A673 (cell line): Measurements from ENCODE around the gene TPK1. TPM values are rescaled to one million over a fixed set of nuclear protein-coding genes. Genes with fewer than 3 reads are reported as not detected.

Experiments used
- BruUV-seq: library from RNA; stranded (reverse); fragments of 400-500 nt; replicated peaks from 2 replicates; lab custom pipeline; 2021; lab: Mats Ljungman, UMichigan
- CTCF ChIA-PET: fragments of 300-600 bp; sonication (Branson Sonifier 250); formaldehyde crosslinking; loops from one replicate; lab custom pipeline; 2022; ENCODE audit warnings: antibody characterized with exemption; lab: Charles Lee
- POLR2A ChIA-PET: fragments of 300-600 bp; sonication (Branson Sonifier 250); formaldehyde crosslinking; loops from one replicate; lab custom pipeline; 2022; ENCODE audit warnings: antibody characterized with exemption; ENCODE audit not compliant: low non-redundant PET; lab: Charles Lee
- DNase-seq: peaks from one replicate; pipeline ENCODE4 v3.0.0-alpha.2; 2015; ENCODE audit warnings: low spot score
- H3K27ac ChIP-seq: fragments of 200-600 bp; sonication (generic); 2 replicates; pipeline ENCODE4 v1.5.1; 2016; ENCODE audit warnings: mixed run types, low read depth, mild to moderate bottlenecking, mixed read lengths, antibody characterized with exemption, low read length; ENCODE audit not compliant: poor library complexity, severe bottlenecking
- H3K27me3 ChIP-seq: fragments of 200-600 bp; sonication (generic); replicated peaks from 2 replicates; pipeline ENCODE4 v1.6.1; 2017; ENCODE audit warnings: mixed run types, low read depth, mild to moderate bottlenecking, mixed read lengths, antibody characterized with exemption, low read length; ENCODE audit not compliant: insufficient read depth, poor library complexity
- H3K36me3 ChIP-seq: fragments of 200-600 bp; sonication (generic); 2 replicates; pipeline ENCODE4 v1.6.1; 2016; ENCODE audit warnings: mixed run types, mild to moderate bottlenecking, mixed read lengths, antibody characterized with exemption, low read length; ENCODE audit not compliant: insufficient read depth, poor library complexity, severe bottlenecking
- H3K4me1 ChIP-seq: fragments of 200-600 bp; sonication (generic); 2 replicates; pipeline ENCODE4 v1.6.1; 2017; ENCODE audit warnings: mixed run types, mild to moderate bottlenecking, mixed read lengths, antibody characterized with exemption, low read length; ENCODE audit not compliant: insufficient read depth, poor library complexity, severe bottlenecking
- H3K4me3 ChIP-seq: fragments of 200-600 bp; sonication (generic); 2 replicates; pipeline ENCODE4 v1.5.1; 2016; ENCODE audit warnings: low read depth, mixed run types, mild to moderate bottlenecking, mixed read lengths, low read length; ENCODE audit not compliant: poor library complexity, severe bottlenecking
- H3K9me3 ChIP-seq: fragments of 200-600 bp; sonication (generic); 2 replicates; pipeline ENCODE4 v1.6.1; 2016; ENCODE audit warnings: mixed run types, low read depth, mild to moderate bottlenecking, mixed read lengths, antibody characterized with exemption, low read length; ENCODE audit not compliant: poor library complexity, severe bottlenecking
- CTCF ChIP-seq: fragments of 300-800, 200-600 bp; sonication (generic); conservative IDR thresholded peaks from 2 replicates; pipeline ENCODE4 v1.5.1; 2017; ENCODE audit warnings: low read depth, mild to moderate bottlenecking, antibody characterized with exemption, low read length, moderate library complexity, mixed read lengths
- EZH2 ChIP-seq: fragments of 200-600 bp; sonication (generic); IDR thresholded peaks from 2 replicates; pipeline ENCODE4 v1.6.1; 2017; ENCODE audit warnings: borderline replicate concordance, low read depth, mild to moderate bottlenecking, mixed read lengths, antibody characterized with exemption, low read length; ENCODE audit not compliant: poor library complexity, severe bottlenecking
- intact Hi-C: fragments of 100-400 bp; cut with micrococcal nuclease; formaldehyde crosslinking; loops from one replicate; pipeline ENCODE4 v1.10.0; 2022; ENCODE audit not compliant: unreplicated experiment
- total RNA-seq: library from RNA; stranded (reverse); gene quantifications from 2 replicates; pipeline ENCODE4 v1.2.3, GENCODE V29; 2021

TPK1 gene
- total RNA-seq, 1 experiment from 2014 or later: 3.5 TPM

GRCh38 chr7:144763291-144763690 lies 72.6 kb downstream of the TPK1 start:
- H3K9me3 ChIP-seq: no peaks in the 10 kb centered on the region
- no peaks in the 10 kb centered on the region for H3K4me1 ChIP-seq
- no TSS peak for BruUV-seq
- TF ChIP-seq EZH2 (no peak), CTCF (no peak)
- no peaks in the 10 kb centered on the region for H3K36me3 ChIP-seq
- POLR2A ChIA-PET: no interaction called here
- H3K27ac ChIP-seq: no peak overlapping the region
- H3K27me3 ChIP-seq: no peaks in the 10 kb centered on the region
- CTCF ChIA-PET: no interaction called here
- intact Hi-C loops: no loop called here
- DNase-seq: no peak
- H3K4me3 ChIP-seq: no peak overlapping the region

- H3K4me3 ChIP-seq: no peak overlapping the region
- no peaks in the 10 kb centered on the region for H3K36me3 ChIP-seq
- ChIA-PET POLR2A (no interaction called here), CTCF (no interaction called here)
- H3K9me3 ChIP-seq: no peaks in the 10 kb centered on the region
- H3K4me1 ChIP-seq: no peaks in the 10 kb centered on the region
- no peaks in the 10 kb centered on the region for H3K27me3 ChIP-seq
- no peak overlapping the region for H3K27ac ChIP-seq
- DNase-seq: no peak
- intact Hi-C loops: no loop called here
- no TSS peak for BruUV-seq
- no peak for TF ChIP-seq CTCF
- no peak for TF ChIP-seq EZH2
Measured at GRCh38 chr7:144762853-144763252, 73.0 kb downstream of the TPK1 start.

GRCh38 chr7:144761493-144761892 lies 74.4 kb downstream of the TPK1 start:
- Histone ChIP-seq H3K27ac (no peak overlapping the region), H3K4me1 (no peaks in the 10 kb centered on the region), H3K36me3 (no peaks in the 10 kb centered on the region), H3K9me3 (no peaks in the 10 kb centered on the region), H3K4me3 (no peak overlapping the region), H3K27me3 (no peaks in the 10 kb centered on the region)
- CTCF ChIA-PET: no interaction called here
- no peak for DNase-seq
- POLR2A ChIA-PET: no interaction called here
- TF ChIP-seq CTCF: no peak
- no peak for TF ChIP-seq EZH2
- intact Hi-C loops: no loop called here
- BruUV-seq: no TSS peak
